ENCODE results near the gene PIK3CG. TPM values are rescaled to one million over a fixed set of nuclear protein-coding genes. Genes with fewer than 3 reads are reported as not detected.
"Not testable (repeated sequence)": the region's sequence is repeated elsewhere in the genome, so short reads cannot be mapped to it uniquely, and the experiment has no call there.

Gene PIK3CG
- total and polyA plus RNA-seq, 11 donors = 0.15 to 11.0 (median 1.6) TPM

DNA sequence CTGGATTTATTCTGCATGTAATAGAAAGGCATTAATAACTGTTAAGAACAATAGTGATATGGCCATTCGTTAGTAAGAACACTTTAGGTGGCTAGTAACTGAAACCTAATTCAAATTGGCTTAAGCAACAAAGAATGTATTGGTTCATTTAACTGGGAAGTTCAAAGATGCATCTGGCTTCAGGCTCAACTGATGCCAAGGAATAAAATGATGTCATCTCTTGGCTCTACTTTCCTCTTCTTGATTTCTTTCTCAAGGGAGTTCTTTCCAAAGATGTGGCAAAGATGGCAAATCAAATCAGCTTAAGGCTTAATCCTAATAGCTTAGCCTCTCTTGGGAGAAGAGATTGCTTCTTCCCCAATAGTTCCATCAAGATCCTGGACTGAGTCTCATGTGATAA, 51.6 kb downstream of the PIK3CG start:
- no peaks in the 10 kb centered on the region for H3K27me3 ChIP-seq

GRCh38 chr7:106918991-106919390, 53.9 kb downstream of the PIK3CG start:
- Histone ChIP-seq H3K4me3 (no peak overlapping the region), H3K9me3 (peaks cover 0 to 13% (median 0%) of the 10 kb centered on the region in 12 donors), H3K27me3 (no peaks in the 10 kb centered on the region), H3K27ac (no peak overlapping the region), H3K4me1 (no peaks in the 10 kb centered on the region), H3K36me3 (no peaks in the 10 kb centered on the region)
- TF ChIP-seq, protein P1, sequence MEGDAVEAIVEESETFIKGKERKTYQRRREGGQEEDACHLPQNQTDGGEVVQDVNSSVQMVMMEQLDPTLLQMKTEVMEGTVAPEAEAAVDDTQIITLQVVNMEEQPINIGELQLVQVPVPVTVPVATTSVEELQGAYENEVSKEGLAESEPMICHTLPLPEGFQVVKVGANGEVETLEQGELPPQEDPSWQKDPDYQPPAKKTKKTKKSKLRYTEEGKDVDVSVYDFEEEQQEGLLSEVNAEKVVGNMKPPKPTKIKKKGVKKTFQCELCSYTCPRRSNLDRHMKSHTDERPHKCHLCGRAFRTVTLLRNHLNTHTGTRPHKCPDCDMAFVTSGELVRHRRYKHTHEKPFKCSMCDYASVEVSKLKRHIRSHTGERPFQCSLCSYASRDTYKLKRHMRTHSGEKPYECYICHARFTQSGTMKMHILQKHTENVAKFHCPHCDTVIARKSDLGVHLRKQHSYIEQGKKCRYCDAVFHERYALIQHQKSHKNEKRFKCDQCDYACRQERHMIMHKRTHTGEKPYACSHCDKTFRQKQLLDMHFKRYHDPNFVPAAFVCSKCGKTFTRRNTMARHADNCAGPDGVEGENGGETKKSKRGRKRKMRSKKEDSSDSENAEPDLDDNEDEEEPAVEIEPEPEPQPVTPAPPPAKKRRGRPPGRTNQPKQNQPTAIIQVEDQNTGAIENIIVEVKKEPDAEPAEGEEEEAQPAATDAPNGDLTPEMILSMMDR (IDR thresholded peaks at IDR 0.05) = no peak
- no peak for TF ChIP-seq POLR2A (IDR thresholded peaks at IDR 0.05)
- ATAC-seq (no peak), DNase-seq (no peak)
- intact Hi-C loops (cut with DNase I) = loop anchor here in 1 of 10 donors (10.0 kb wide), 1 partner anchor 114 kb away; no protein-coding TSS in a partner anchor
- WGBS, 4 donors = 88 to 92% (median 89%) methylated on average over 3 of the region's 3 CpGs

More for the DNA sequence above, 51.6 kb downstream of the PIK3CG start:
- WGBS, 4 donors = 77 to 91% (median 80%) methylated on average over 1 of the region's 1 CpG
- Histone ChIP-seq H3K27ac (no peak overlapping the region), H3K4me3 (no peak overlapping the region), H3K36me3 (no peaks in the 10 kb centered on the region), H3K4me1 (peaks cover 0 to 3% (median 0%) of the 10 kb centered on the region in 12 donors), H3K9me3 (peaks cover 0 to 13% (median 0%) of the 10 kb centered on the region in 12 donors)
- no peak for DNase-seq
- intact Hi-C loops (cut with DNase I) = loop anchor here in 1 of 10 donors (10.0 kb wide), 1 partner anchor 112 kb away; no protein-coding TSS in a partner anchor
- TF ChIP-seq, protein P1 (IDR thresholded peaks at IDR 0.05) = no peak
- TF ChIP-seq POLR2A (IDR thresholded peaks at IDR 0.05) = no peak
- no peak for ATAC-seq

- H3K27me3 ChIP-seq = not testable (repeated sequence)
Observed at GRCh38 chr7:106924468-106924867, 59.4 kb downstream of the PIK3CG start.

GRCh38 chr7:106926892-106927291, 61.8 kb downstream of the PIK3CG start:
- peaks cover 0 to 11% (median 0%) of the 10 kb centered on the region in 12 donors for H3K9me3 ChIP-seq
- no peaks in the 10 kb centered on the region for H3K36me3 ChIP-seq
- no peaks in the 10 kb centered on the region for H3K4me1 ChIP-seq
- DNase-seq = no peak
- intact Hi-C loops (cut with DNase I) = no loop called here
- H3K4me3 ChIP-seq = no peak overlapping the region
- H3K27ac ChIP-seq = no peak overlapping the region
- no peak for ATAC-seq
- TF ChIP-seq POLR2A (IDR thresholded peaks at IDR 0.05) = no peak
- TF ChIP-seq, protein P1 (IDR thresholded peaks at IDR 0.05) = no peak
- no peaks in the 10 kb centered on the region for H3K27me3 ChIP-seq
- WGBS, 4 donors = 81 to 83% (median 82%) methylated on average over 4 of the region's 4 CpGs

More at GRCh38 chr7:106924468-106924867, 59.4 kb downstream of the PIK3CG start:
- H3K4me1 ChIP-seq; H3K27ac ChIP-seq; DNase-seq; H3K4me3 ChIP-seq; ATAC-seq; intact Hi-C loops (cut with DNase I); H3K36me3 ChIP-seq: not testable (repeated sequence)
- peaks cover 0 to 14% (median 0%) of the 10 kb centered on the region in 12 donors for H3K9me3 ChIP-seq
- 70 to 90% (median 80%) methylated on average over 2 of the region's 2 CpGs for WGBS, 4 donors

DNA sequence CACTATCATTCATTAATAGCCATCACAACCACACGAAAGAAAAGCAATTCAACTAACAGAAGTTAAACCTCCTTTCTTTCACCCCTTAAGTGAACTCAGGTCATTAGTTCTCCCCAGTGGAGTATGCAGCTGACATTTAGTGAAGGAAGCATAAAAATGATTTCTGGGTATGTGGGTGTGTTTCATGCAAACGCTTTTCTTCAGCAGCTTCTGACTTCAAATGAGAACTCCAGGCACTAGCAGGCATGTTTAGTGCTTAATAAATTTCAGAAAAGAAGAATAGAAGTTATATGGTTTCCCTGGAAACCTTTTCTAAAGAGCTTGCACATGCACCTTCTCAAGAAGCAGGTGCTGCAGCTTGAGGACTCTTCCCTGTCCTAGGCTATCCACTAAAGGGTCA, 62.5 kb downstream of the PIK3CG start:
- intact Hi-C loops (cut with DNase I) = no loop called here
- TF ChIP-seq POLR2A (IDR thresholded peaks at IDR 0.05) = no peak
- TF ChIP-seq, protein P1 (IDR thresholded peaks at IDR 0.05) = no peak
- Histone ChIP-seq H3K27ac (no peak overlapping the region), H3K4me1 (no peaks in the 10 kb centered on the region), H3K9me3 (peaks cover 0 to 8% (median 0%) of the 10 kb centered on the region in 12 donors), H3K4me3 (no peak overlapping the region), H3K36me3 (no peaks in the 10 kb centered on the region), H3K27me3 (no peaks in the 10 kb centered on the region)
- DNase-seq = no peak
- no peak for ATAC-seq
- WGBS, 4 donors = 65 to 71% (median 68%) methylated on average over 2 of the region's 2 CpGs

- WGBS, 4 donors = 61 to 93% (median 82%) methylated on average over 2 of the region's 2 CpGs
- H3K4me1 ChIP-seq; H3K27ac ChIP-seq; intact Hi-C loops (cut with DNase I); ATAC-seq; H3K36me3 ChIP-seq; H3K4me3 ChIP-seq; DNase-seq; H3K9me3 ChIP-seq; H3K27me3 ChIP-seq: not testable (repeated sequence)
Observed at GRCh38 chr7:106929616-106930015, 64.5 kb downstream of the PIK3CG start.
